Activated naive CD4-positive, alpha-beta T cell treated with anti-CD3 and anti-CD28 coated beads, Interleukin-2, amount 10 ng/mL, durations not matched to agents 7 days and 5 days (primary cell): Measurements from ENCODE around the gene WDR70.
"Not testable (repeated sequence)": the region's sequence is repeated elsewhere in the genome, so short reads cannot be mapped to it uniquely, and the experiment has no call there.

ENCODE experiments used
- CTCF ChIA-PET: fragments of 350-600 bp; sonication (Branson Sonifier 250); formaldehyde crosslinking; loops from one replicate; lab custom pipeline; 2021; ENCODE audit warnings: antibody characterized with exemption; lab: Charles Lee
- DNase-seq: peaks from one replicate; pipeline ENCODE4 v3.0.0-alpha.2; 2020
- H3K27ac Mint-ChIP-seq: one replicate; pipeline ENCODE4 v1.8.0; 2021; ENCODE audit warnings: mild to moderate bottlenecking, moderate library complexity, mixed read lengths
- H3K27me3 Mint-ChIP-seq: one replicate; pipeline ENCODE4 v1.8.0; 2021; ENCODE audit warnings: mild to moderate bottlenecking, mixed read lengths
- H3K36me3 Mint-ChIP-seq: one replicate; pipeline ENCODE4 v1.8.0; 2021; ENCODE audit warnings: mixed read lengths
- H3K4me1 Mint-ChIP-seq: one replicate; pipeline ENCODE4 v1.8.0; 2021; ENCODE audit warnings: mixed read lengths
- H3K4me3 Mint-ChIP-seq: one replicate; pipeline ENCODE4 v1.8.0; 2021; ENCODE audit warnings: mild to moderate bottlenecking, moderate library complexity, mixed read lengths
- H3K9me3 Mint-ChIP-seq: one replicate; pipeline ENCODE4 v1.8.0; 2021; ENCODE audit warnings: mixed read lengths

The WDR70 gene

GRCh38 chr5:37379100-37379628 lies at the start of gene WDR70:
Gene WDR70 (plus strand): TSS chr5:37379318. CDS start chr5:37379368, 50 bp downstream.
- not testable (repeated sequence) for H3K36me3 Mint-ChIP-seq, H3K9me3 Mint-ChIP-seq, H3K27me3 Mint-ChIP-seq
- DNase-seq, result peak; percentile 85
- Mint-ChIP-seq H3K27ac (peak within 1 kb of the TSS; percentile 76), H3K4me1 (peaks cover 18% of the 10 kb centered on the region), H3K4me3 (peak within 1 kb of the TSS; percentile 89)
- CTCF ChIA-PET, result interaction anchor here (0.7 to 1.5 kb wide), 3 partner anchors 9 to 342 kb away, joined by 3 to 5 read pairs (median 4); partner anchors contain the start of gene NUP155

GRCh38 chr5:37334754-37335153 lies 44.4 kb upstream of the WDR70 start:
- H3K9me3 Mint-ChIP-seq, H3K4me3 Mint-ChIP-seq, CTCF ChIA-PET, H3K4me1 Mint-ChIP-seq, DNase-seq, H3K27ac Mint-ChIP-seq, H3K27me3 Mint-ChIP-seq: not testable (repeated sequence)
- peaks cover 37% of the 10 kb centered on the region for H3K36me3 Mint-ChIP-seq

- H3K27ac Mint-ChIP-seq, H3K27me3 Mint-ChIP-seq, H3K9me3 Mint-ChIP-seq, H3K4me3 Mint-ChIP-seq, DNase-seq, H3K4me1 Mint-ChIP-seq: not testable (repeated sequence)
- CTCF ChIA-PET, result interaction anchor here (1.1 kb wide), 1 partner anchor 603 kb away, joined by 3 read pairs; no protein-coding TSS in a partner anchor
- H3K36me3 Mint-ChIP-seq, result peaks cover 42% of the 10 kb centered on the region
These were observed 36.4 kb upstream of the WDR70 start for GRCh38 chr5:37342741-37343140.

- no peaks in the 10 kb centered on the region for H3K4me1 Mint-ChIP-seq
- H3K36me3 Mint-ChIP-seq, result peaks cover 18% of the 10 kb centered on the region
- no peak for DNase-seq
- H3K9me3 Mint-ChIP-seq, result no peaks in the 10 kb centered on the region
- H3K27ac Mint-ChIP-seq, result no peak overlapping the region
- no peaks in the 10 kb centered on the region for H3K27me3 Mint-ChIP-seq
- no peak overlapping the region for H3K4me3 Mint-ChIP-seq
- CTCF ChIA-PET, result no interaction called here
These were observed 24.0 kb upstream of the WDR70 start for GRCh38 chr5:37355161-37355560.

- DNase-seq, result no peak
- Mint-ChIP-seq H3K9me3 (no peaks in the 10 kb centered on the region), H3K27me3 (no peaks in the 10 kb centered on the region), H3K4me3 (peak overlapping the region; percentile 96), H3K27ac (peak overlapping the region; percentile 95), H3K36me3 (peaks cover 11% of the 10 kb centered on the region), H3K4me1 (peaks cover 39% of the 10 kb centered on the region)
- CTCF ChIA-PET, result interaction anchor here (0.8 to 1.4 kb wide), 4 partner anchors 8 to 571 kb away, joined by 3 to 4 read pairs (median 3); partner anchors contain the start of gene WDR70
These were observed 8.6 kb upstream of the WDR70 start for GRCh38 chr5:37370550-37370863.

- H3K9me3 Mint-ChIP-seq, result no peaks in the 10 kb centered on the region
- CTCF ChIA-PET, result interaction anchor here (0.8 to 1.4 kb wide), 4 partner anchors 8 to 572 kb away, joined by 3 to 4 read pairs (median 3); partner anchors contain the start of gene WDR70
- peak; percentile 94 for DNase-seq
- H3K4me3 Mint-ChIP-seq, result peak within 1 kb of the TSS; percentile 96
- H3K36me3 Mint-ChIP-seq, result peaks cover 11% of the 10 kb centered on the region
- H3K27ac Mint-ChIP-seq, result peak within 1 kb of the TSS; percentile 95
- H3K4me1 Mint-ChIP-seq, result peaks cover 35% of the 10 kb centered on the region
- H3K27me3 Mint-ChIP-seq, result no peaks in the 10 kb centered on the region
These were observed 8.0 kb upstream of the WDR70 start, which contains the start of gene NUP155 for GRCh38 chr5:37370864-37371726. Gene NUP155 (minus strand): TSS chr5:37371106. CDS start chr5:37370977, 129 bp downstream.

- H3K4me3 Mint-ChIP-seq, result no peak overlapping the region
- no peak for DNase-seq
- H3K4me1 Mint-ChIP-seq, result peaks cover 21% of the 10 kb centered on the region
- H3K27me3 Mint-ChIP-seq, result no peaks in the 10 kb centered on the region
- H3K36me3 Mint-ChIP-seq, result peaks cover 3% of the 10 kb centered on the region
- CTCF ChIA-PET, result no interaction called here
- no peak overlapping the region for H3K27ac Mint-ChIP-seq
- no peaks in the 10 kb centered on the region for H3K9me3 Mint-ChIP-seq
These were observed 4.0 kb upstream of the WDR70 start for GRCh38 chr5:37375091-37375490.

- CTCF ChIA-PET, result interaction anchor here (0.7 to 1.5 kb wide), 2 partner anchors 8 to 341 kb away, joined by 4 to 5 read pairs; partner anchors contain the start of gene NUP155
- not testable (repeated sequence) for H3K36me3 Mint-ChIP-seq, H3K9me3 Mint-ChIP-seq, DNase-seq, H3K27me3 Mint-ChIP-seq
- H3K4me1 Mint-ChIP-seq, result peaks cover 18% of the 10 kb centered on the region
- peak overlapping the region; percentile 11 for H3K27ac Mint-ChIP-seq
- H3K4me3 Mint-ChIP-seq, result peak overlapping the region; percentile 56
These were observed 1.1 kb upstream of the WDR70 start for GRCh38 chr5:37378066-37378465.

- Mint-ChIP-seq H3K27ac (peak overlapping the region; percentile 65), H3K36me3 (peaks cover 20% of the 10 kb centered on the region), H3K4me1 (no peaks in the 10 kb centered on the region), H3K9me3 (no peaks in the 10 kb centered on the region), H3K4me3 (no peak overlapping the region), H3K27me3 (no peaks in the 10 kb centered on the region)
- CTCF ChIA-PET, result no interaction called here
- DNase-seq, result no peak
These were observed 12.5 kb downstream of the WDR70 start for GRCh38 chr5:37391591-37391990.

GRCh38 chr5:37396352-37396751 lies 17.2 kb downstream of the WDR70 start:
- no peak for DNase-seq
- Mint-ChIP-seq H3K4me3 (no peak overlapping the region), H3K27ac (no peak overlapping the region), H3K4me1 (no peaks in the 10 kb centered on the region), H3K27me3 (no peaks in the 10 kb centered on the region), H3K9me3 (no peaks in the 10 kb centered on the region), H3K36me3 (peaks cover 25% of the 10 kb centered on the region)
- CTCF ChIA-PET, result no interaction called here

- CTCF ChIA-PET, result interaction anchor here (1.7 kb wide), 1 partner anchor 12 kb away, joined by 5 read pairs; no protein-coding TSS in a partner anchor
- H3K27me3 Mint-ChIP-seq, result no peaks in the 10 kb centered on the region
- DNase-seq, result no peak
- H3K27ac Mint-ChIP-seq, result no peak overlapping the region
- no peaks in the 10 kb centered on the region for H3K9me3 Mint-ChIP-seq
- no peak overlapping the region for H3K4me3 Mint-ChIP-seq
- no peaks in the 10 kb centered on the region for H3K4me1 Mint-ChIP-seq
- H3K36me3 Mint-ChIP-seq, result peaks cover 17% of the 10 kb centered on the region
These were observed 21.4 kb downstream of the WDR70 start for GRCh38 chr5:37400501-37400900.

GRCh38 chr5:37412515-37412914 lies 33.4 kb downstream of the WDR70 start:
- CTCF ChIA-PET, result interaction anchor here (0.6 to 2.4 kb wide), 16 partner anchors 8 to 1041 kb away, joined by 3 to 22 read pairs (median 4); no protein-coding TSS in a partner anchor
- no peaks in the 10 kb centered on the region for H3K4me1 Mint-ChIP-seq
- H3K9me3 Mint-ChIP-seq, result no peaks in the 10 kb centered on the region
- no peaks in the 10 kb centered on the region for H3K27me3 Mint-ChIP-seq
- H3K27ac Mint-ChIP-seq, result no peak overlapping the region
- H3K36me3 Mint-ChIP-seq, result peaks cover 12% of the 10 kb centered on the region
- DNase-seq, result no peak
- no peak overlapping the region for H3K4me3 Mint-ChIP-seq

GRCh38 chr5:37415456-37415855 lies 36.3 kb downstream of the WDR70 start:
- CTCF ChIA-PET, H3K27ac Mint-ChIP-seq, DNase-seq, H3K9me3 Mint-ChIP-seq, H3K4me1 Mint-ChIP-seq, H3K27me3 Mint-ChIP-seq, H3K4me3 Mint-ChIP-seq: not testable (repeated sequence)
- H3K36me3 Mint-ChIP-seq, result peaks cover 18% of the 10 kb centered on the region

- Mint-ChIP-seq H3K4me3 (no peak overlapping the region), H3K27me3 (no peaks in the 10 kb centered on the region), H3K4me1 (peaks cover 2% of the 10 kb centered on the region), H3K27ac (no peak overlapping the region), H3K9me3 (no peaks in the 10 kb centered on the region), H3K36me3 (peaks cover 18% of the 10 kb centered on the region)
- CTCF ChIA-PET, result interaction anchor here (0.6 to 1.8 kb wide), 2 partner anchors 11 to 131 kb away, joined by 3 to 6 read pairs; no protein-coding TSS in a partner anchor
- no peak for DNase-seq
These were observed 38.2 kb downstream of the WDR70 start for GRCh38 chr5:37417347-37417746.
